IPS-18a (cell line): ENCODE data around the gene COL4A1.

Experiments used
- H3K27ac ChIP-seq: one replicate; pipeline ENCODE4 v1.5.1; 2013; ENCODE audit warnings: low read length
- H3K27me3 ChIP-seq: one replicate; pipeline ENCODE4 v1.6.1; 2013; ENCODE audit warnings: mild to moderate bottlenecking, low read length; ENCODE audit not compliant: control insufficient read depth, insufficient read depth
- H3K36me3 ChIP-seq: one replicate; pipeline ENCODE4 v1.6.1; 2013; ENCODE audit warnings: low read depth, low read length; ENCODE audit not compliant: control insufficient read depth
- H3K4me1 ChIP-seq: one replicate; pipeline ENCODE4 v1.6.1; 2013; ENCODE audit warnings: low read depth, low read length; ENCODE audit not compliant: control insufficient read depth
- H3K4me3 ChIP-seq: one replicate; pipeline ENCODE4 v1.5.1; 2013; ENCODE audit warnings: low read length
- H3K9ac ChIP-seq: one replicate; pipeline ENCODE4 v1.6.1; 2013; ENCODE audit warnings: mild to moderate bottlenecking, low read length, moderate library complexity
- H3K9me3 ChIP-seq: one replicate; pipeline ENCODE4 v1.6.1; 2013; ENCODE audit warnings: low read depth, low read length; ENCODE audit not compliant: control insufficient read depth

COL4A1 gene

GRCh38 chr13:110110783-110111182, 196.2 kb downstream of the COL4A1 start:
- no peaks in the 10 kb centered on the region for H3K9me3 ChIP-seq
- H3K36me3 ChIP-seq: no peaks in the 10 kb centered on the region
- H3K4me1 ChIP-seq: peaks cover 16% of the 10 kb centered on the region
- no peak overlapping the region for H3K27ac ChIP-seq
- H3K27me3 ChIP-seq: peaks cover 13% of the 10 kb centered on the region
- no peak overlapping the region for H3K9ac ChIP-seq
- H3K4me3 ChIP-seq: no peak overlapping the region

GRCh38 chr13:110109910-110110309, 197.0 kb downstream of the COL4A1 start:
- Histone ChIP-seq H3K9ac (no peak overlapping the region), H3K27me3 (peaks cover 4% of the 10 kb centered on the region), H3K4me3 (no peak overlapping the region), H3K27ac (no peak overlapping the region), H3K4me1 (peaks cover 16% of the 10 kb centered on the region), H3K9me3 (no peaks in the 10 kb centered on the region), H3K36me3 (no peaks in the 10 kb centered on the region)

- peaks cover 16% of the 10 kb centered on the region for H3K4me1 ChIP-seq
- no peak overlapping the region for H3K27ac ChIP-seq
- H3K4me3 ChIP-seq: no peak overlapping the region
- H3K9me3 ChIP-seq: no peaks in the 10 kb centered on the region
- no peak overlapping the region for H3K9ac ChIP-seq
- no peaks in the 10 kb centered on the region for H3K27me3 ChIP-seq
- H3K36me3 ChIP-seq: no peaks in the 10 kb centered on the region
Observed at GRCh38 chr13:110109140-110109783, 197.7 kb downstream of the COL4A1 start.

GRCh38 chr13:110108348-110109139, 198.4 kb downstream of the COL4A1 start:
- no peaks in the 10 kb centered on the region for H3K9me3 ChIP-seq
- H3K36me3 ChIP-seq: no peaks in the 10 kb centered on the region
- no peaks in the 10 kb centered on the region for H3K27me3 ChIP-seq
- H3K4me3 ChIP-seq: no peak overlapping the region
- H3K4me1 ChIP-seq: peaks cover 16% of the 10 kb centered on the region
- H3K9ac ChIP-seq: no peak overlapping the region
- H3K27ac ChIP-seq: no peak overlapping the region

GRCh38 chr13:110107568-110108347, 199.2 kb downstream of the COL4A1 start:
- no peaks in the 10 kb centered on the region for H3K36me3 ChIP-seq
- H3K4me3 ChIP-seq: no peak overlapping the region
- no peak overlapping the region for H3K9ac ChIP-seq
- H3K9me3 ChIP-seq: no peaks in the 10 kb centered on the region
- H3K4me1 ChIP-seq: peaks cover 13% of the 10 kb centered on the region
- no peak overlapping the region for H3K27ac ChIP-seq
- H3K27me3 ChIP-seq: no peaks in the 10 kb centered on the region

GRCh38 chr13:110106726-110107125, 200.2 kb downstream of the COL4A1 start:
- Histone ChIP-seq H3K27ac (no peak overlapping the region), H3K4me3 (no peak overlapping the region), H3K4me1 (peaks cover 13% of the 10 kb centered on the region), H3K36me3 (no peaks in the 10 kb centered on the region), H3K9ac (no peak overlapping the region), H3K27me3 (no peaks in the 10 kb centered on the region), H3K9me3 (no peaks in the 10 kb centered on the region)

- Histone ChIP-seq H3K4me1 (peaks cover 11% of the 10 kb centered on the region), H3K27ac (no peak overlapping the region), H3K9ac (no peak overlapping the region), H3K27me3 (no peaks in the 10 kb centered on the region), H3K9me3 (no peaks in the 10 kb centered on the region), H3K4me3 (no peak overlapping the region), H3K36me3 (no peaks in the 10 kb centered on the region)
Observed at GRCh38 chr13:110105136-110105535, 201.8 kb downstream of the COL4A1 start.

GRCh38 chr13:110103534-110103933, 203.4 kb downstream of the COL4A1 start:
- no peak overlapping the region for H3K27ac ChIP-seq
- H3K4me1 ChIP-seq: no peaks in the 10 kb centered on the region
- no peaks in the 10 kb centered on the region for H3K27me3 ChIP-seq
- H3K36me3 ChIP-seq: no peaks in the 10 kb centered on the region
- no peak overlapping the region for H3K4me3 ChIP-seq
- H3K9me3 ChIP-seq: no peaks in the 10 kb centered on the region
- no peak overlapping the region for H3K9ac ChIP-seq

GRCh38 chr13:110103026-110103425, 203.9 kb downstream of the COL4A1 start:
- Histone ChIP-seq H3K4me1 (no peaks in the 10 kb centered on the region), H3K9me3 (no peaks in the 10 kb centered on the region), H3K9ac (no peak overlapping the region), H3K27me3 (no peaks in the 10 kb centered on the region), H3K27ac (no peak overlapping the region), H3K36me3 (no peaks in the 10 kb centered on the region), H3K4me3 (no peak overlapping the region)

- H3K9me3 ChIP-seq: no peaks in the 10 kb centered on the region
Observed at GRCh38 chr13:110102053-110102452, 204.9 kb downstream of the COL4A1 start.

GRCh38 chr13:110099922-110100321, 207.0 kb downstream of the COL4A1 start:
- Histone ChIP-seq H3K27me3 (no peaks in the 10 kb centered on the region), H3K9ac (no peak overlapping the region), H3K4me1 (no peaks in the 10 kb centered on the region), H3K9me3 (no peaks in the 10 kb centered on the region), H3K4me3 (no peak overlapping the region), H3K36me3 (no peaks in the 10 kb centered on the region), H3K27ac (no peak overlapping the region)

More at GRCh38 chr13:110102053-110102452, 204.9 kb downstream of the COL4A1 start:
- no peaks in the 10 kb centered on the region for H3K36me3 ChIP-seq
- H3K4me1 ChIP-seq: no peaks in the 10 kb centered on the region
- no peak overlapping the region for H3K9ac ChIP-seq
- H3K4me3 ChIP-seq: no peak overlapping the region
- no peaks in the 10 kb centered on the region for H3K27me3 ChIP-seq
- no peak overlapping the region for H3K27ac ChIP-seq
